GM19099 (cell line): ENCODE data around the gene DUSP28.

Experiments
- POLR2A ChIP-seq: IDR thresholded peaks from 3 replicates; pipeline ENCODE4 v1.6.1; 2011; ENCODE audit warnings: low read depth; ENCODE audit not compliant: insufficient read length; ENCODE audit errors: extremely low read depth

Gene DUSP28

GRCh38 chr2:240523451-240524281, 36.5 kb upstream of the DUSP28 start:
- no peak for TF ChIP-seq POLR2A

GRCh38 chr2:240524963-240525718, 35.0 kb upstream of the DUSP28 start:
- TF ChIP-seq POLR2A: no peak

- no peak for TF ChIP-seq POLR2A
These were observed 34.4 kb upstream of the DUSP28 start for GRCh38 chr2:240525802-240526201.

GRCh38 chr2:240526521-240526920, 33.6 kb upstream of the DUSP28 start:
- no peak for TF ChIP-seq POLR2A

- no peak for TF ChIP-seq POLR2A
These were observed 32.9 kb upstream of the DUSP28 start for GRCh38 chr2:240527153-240527750.

- no peak for TF ChIP-seq POLR2A
These were observed 31.6 kb upstream of the DUSP28 start for GRCh38 chr2:240528406-240529040.

- TF ChIP-seq POLR2A: no peak
These were observed 30.7 kb upstream of the DUSP28 start for GRCh38 chr2:240529344-240529999.

GRCh38 chr2:240530181-240530580, 30.0 kb upstream of the DUSP28 start:
- no peak for TF ChIP-seq POLR2A

- no peak for TF ChIP-seq POLR2A
These were observed 29.1 kb upstream of the DUSP28 start for GRCh38 chr2:240531038-240531437.

- no peak for TF ChIP-seq POLR2A
These were observed 28.0 kb upstream of the DUSP28 start for GRCh38 chr2:240532031-240532775.

GRCh38 chr2:240538031-240538780, 22.0 kb upstream of the DUSP28 start:
- no peak for TF ChIP-seq POLR2A

- no peak for TF ChIP-seq POLR2A
These were observed 20.3 kb upstream of the DUSP28 start for GRCh38 chr2:240539906-240540305.

- TF ChIP-seq POLR2A: no peak
These were observed 8.9 kb upstream of the DUSP28 start for GRCh38 chr2:240551288-240551687.
